Measurements from ENCODE around the gene ATP11A.

ATP11A gene

GRCh38 chr13:112711528-112712265, 21.9 kb downstream of the ATP11A start:
- DNase-seq, result no peak

DNA sequence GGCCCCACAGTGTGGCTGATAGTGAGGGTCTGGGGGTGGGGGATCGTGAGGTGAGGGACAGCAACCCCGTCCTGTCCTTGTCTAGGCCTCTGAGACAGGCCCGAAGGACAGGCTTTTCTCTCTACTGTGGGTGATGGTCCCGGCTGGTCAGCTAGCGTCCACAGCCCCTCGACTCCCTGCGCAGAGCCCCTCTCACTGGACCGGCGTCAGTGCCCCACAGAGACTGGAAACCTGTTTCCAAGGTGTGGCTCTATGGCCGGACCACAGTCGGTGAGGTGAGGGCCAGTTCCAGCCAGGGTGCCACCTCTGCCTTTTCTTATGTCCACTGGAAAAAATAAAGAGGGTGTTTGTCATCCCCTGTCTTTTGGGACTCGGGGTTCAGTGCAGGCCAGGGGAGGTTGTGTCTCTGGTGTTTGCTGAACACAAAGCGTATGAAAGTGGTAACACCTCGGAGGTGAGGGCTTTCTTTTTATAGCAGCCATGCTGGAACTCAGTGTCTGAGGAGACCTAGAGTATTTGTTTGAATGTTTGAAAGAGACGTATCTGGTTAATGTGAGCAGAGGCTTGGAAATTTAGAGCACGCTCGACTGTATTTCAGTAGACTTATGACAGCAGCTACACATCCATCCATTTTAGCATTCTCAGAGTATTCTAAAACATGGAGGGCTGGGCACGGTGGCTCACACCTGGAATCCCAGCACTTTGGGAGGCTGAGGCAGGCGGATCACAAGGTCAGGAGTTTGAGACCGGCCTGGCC, 22.8 kb downstream of the ATP11A start:
- DNase-seq, result no peak

- DNase-seq, result no peak
Measured at GRCh38 chr13:112713517-112714253, 23.8 kb downstream of the ATP11A start.

DNA sequence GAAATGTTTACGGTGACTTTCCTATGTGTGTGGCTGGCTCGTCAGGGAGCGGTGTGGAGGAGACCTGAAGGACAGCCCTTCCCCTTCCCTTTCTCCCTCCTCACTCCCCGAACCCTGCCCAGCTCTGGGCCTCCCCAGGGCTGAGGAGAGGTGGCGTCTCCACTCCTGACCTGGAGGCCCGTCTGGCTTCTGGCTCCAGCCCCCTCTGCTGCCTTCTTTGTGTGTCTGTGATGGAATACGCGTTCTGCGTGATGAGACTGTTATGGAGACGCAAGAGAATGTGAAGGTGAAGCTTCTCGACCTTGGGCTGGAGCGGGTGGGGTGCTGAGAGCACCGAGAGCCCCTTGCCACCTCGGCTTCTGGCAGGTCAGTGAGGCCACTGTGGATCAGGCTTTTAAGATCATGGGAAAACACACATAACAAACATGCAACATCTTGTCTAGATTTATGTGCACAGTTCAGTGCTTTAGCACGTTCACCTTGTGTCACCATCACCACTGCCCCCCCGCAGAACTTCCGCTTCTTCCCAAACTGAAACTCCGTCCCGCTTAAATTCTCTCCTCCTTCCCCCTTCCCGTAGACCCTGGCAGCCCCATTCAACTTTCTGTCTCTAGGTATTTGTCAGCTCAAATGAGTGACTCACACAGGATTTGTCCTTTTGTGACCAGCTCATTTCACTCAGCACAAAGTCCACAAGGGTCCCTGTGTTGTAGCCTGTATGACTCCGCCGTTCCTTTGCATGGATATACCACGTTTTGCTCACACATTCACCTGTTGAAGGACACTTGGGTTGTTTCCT, 24.7 kb downstream of the ATP11A start:
- DNase-seq, result no peak

GRCh38 chr13:112715210-112715609, 25.4 kb downstream of the ATP11A start:
- no peak for DNase-seq

- DNase-seq, result no peak
Measured at GRCh38 chr13:112715715-112716460, 26.1 kb downstream of the ATP11A start.

DNA sequence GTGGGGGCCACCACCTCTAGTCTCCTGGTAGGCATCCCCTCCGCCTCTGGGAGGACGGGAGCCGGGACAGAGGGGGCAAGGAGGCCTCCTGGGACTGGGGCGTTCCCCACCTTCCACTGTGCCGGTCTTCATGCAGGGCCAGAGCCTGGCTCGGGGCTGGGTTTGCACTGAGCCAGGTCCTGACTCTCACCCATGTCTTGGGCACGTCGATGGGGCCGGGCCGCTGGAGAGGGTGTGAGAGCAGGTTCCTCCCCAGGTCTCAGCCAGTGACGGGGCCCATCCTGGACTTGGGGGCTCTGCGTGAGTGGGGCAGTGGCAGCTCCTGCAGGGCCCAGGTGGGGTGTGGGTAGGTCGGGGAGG, 26.6 kb downstream of the ATP11A start:
- DNase-seq, result no peak

DNA sequence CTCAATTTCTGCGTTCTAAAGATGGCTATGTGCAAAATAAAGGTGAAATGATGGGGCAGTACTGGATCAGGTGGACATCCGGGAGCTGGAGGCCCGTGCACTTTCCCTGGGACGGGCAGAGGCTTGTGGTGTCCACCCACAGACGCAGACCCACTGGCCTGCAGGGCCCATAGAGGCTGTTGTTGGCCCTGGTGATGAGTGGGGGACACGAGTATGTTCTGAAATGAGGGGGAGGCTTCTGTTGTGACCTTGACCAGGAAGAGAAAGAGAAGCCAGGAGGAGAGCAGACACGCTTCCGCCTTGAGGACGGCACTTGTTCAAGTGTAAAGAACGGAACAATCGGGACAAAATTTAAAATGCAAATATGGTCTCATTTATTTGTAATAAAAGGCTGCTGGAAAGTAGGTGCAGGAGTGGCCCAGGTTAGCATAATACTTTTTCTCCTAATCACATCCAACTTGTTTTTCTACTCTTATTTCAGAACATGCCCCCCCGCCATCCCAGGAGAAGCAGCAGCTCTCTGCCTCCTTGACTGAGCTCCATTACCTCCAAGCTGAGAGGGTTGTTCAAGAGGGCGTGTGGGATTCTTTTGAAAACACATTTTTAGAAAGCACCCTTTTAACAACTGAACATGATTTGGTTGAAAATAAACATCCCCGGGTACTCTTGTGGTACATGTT, 27.1 kb downstream of the ATP11A start:
- no peak for DNase-seq

DNA sequence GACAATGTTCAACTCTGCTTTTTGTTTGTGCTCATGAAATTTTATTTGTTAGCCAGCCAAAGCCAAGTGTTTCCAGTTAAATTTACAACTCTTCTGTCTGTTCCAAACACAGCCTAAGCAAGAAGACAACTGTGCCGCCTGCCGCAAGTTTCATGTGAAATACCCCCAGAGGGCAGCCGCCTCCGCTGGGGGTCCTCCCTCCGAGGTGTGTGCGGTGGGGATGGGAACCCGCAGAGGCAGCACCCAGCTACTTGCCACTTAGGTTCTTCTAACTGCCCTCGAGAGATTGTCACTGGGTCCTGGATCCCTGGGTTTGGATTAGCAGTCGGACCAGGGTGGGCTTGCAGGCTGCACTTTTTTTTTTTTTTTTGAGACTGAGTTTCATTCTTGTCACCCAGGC, 28.5 kb downstream of the ATP11A start:
- DNase-seq, result no peak

DNA sequence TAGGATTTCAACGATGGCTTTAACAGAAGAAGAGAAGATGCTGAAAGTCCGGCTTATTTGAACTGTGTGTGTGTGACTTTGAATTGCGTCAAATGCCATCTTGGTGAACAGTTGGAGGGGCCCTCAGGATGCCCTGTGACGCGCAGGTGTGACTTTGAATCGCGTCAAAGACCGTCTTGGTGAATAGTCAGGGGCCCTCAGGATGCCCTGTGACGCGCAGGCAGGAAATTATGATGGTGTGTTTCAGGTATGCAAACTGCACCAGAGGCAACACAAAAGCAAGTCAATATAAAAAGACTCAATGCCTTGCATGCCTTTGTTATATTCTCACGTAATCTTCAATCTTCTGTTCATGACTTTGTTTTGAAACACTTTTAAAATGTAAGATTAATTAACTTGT, 29.2 kb downstream of the ATP11A start:
- DNase-seq, result no peak

- DNase-seq, result no peak
Measured at GRCh38 chr13:112719556-112719955, 29.7 kb downstream of the ATP11A start.

- no peak for DNase-seq
Measured at GRCh38 chr13:112720251-112720650, 30.4 kb downstream of the ATP11A start.

- DNase-seq, result no peak
Measured at GRCh38 chr13:112720814-112721197, 31.0 kb downstream of the ATP11A start.

- DNase-seq, result no peak
Measured at GRCh38 chr13:112721198-112722104, 31.6 kb downstream of the ATP11A start.

DNA sequence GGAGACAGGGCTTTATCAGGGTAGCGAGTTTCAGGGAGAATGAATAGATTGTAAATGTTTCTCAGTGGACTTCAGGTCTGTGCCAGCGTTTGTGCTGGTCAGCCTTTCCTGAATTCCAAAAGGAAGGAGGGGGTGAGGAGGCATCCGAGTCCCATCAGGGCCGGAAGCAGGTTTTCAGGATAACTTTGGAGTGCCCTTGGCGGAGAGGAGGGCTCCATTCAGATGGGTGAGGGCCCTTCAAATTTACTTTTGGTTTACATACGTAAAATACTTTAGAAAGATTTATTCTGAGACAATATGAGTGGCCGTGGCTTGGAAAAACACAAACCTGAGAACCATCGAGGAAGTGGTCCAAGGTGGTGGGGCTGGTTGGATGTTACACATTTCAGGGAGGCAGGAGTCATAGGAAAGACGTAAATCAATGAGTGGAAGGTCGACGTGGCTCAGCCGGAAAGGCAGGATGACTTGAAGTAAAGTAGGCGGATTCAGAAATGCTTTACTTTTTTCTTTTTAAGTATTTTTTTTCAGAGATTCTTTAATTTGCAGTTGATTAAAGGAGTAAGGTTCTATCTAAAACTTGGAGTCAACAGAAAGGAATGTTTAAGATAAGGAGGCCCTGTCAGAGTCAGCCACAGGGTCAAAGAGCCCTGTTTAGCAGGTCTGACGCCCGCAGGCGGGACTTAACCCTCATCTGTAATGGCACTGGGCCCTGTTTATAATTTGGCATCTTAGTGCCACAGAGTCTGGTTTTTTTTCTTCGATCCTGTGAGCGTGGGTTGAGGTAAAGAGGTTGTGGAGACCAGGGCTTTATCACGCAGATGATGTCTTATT, 32.8 kb downstream of the ATP11A start:
- no peak for DNase-seq

DNA sequence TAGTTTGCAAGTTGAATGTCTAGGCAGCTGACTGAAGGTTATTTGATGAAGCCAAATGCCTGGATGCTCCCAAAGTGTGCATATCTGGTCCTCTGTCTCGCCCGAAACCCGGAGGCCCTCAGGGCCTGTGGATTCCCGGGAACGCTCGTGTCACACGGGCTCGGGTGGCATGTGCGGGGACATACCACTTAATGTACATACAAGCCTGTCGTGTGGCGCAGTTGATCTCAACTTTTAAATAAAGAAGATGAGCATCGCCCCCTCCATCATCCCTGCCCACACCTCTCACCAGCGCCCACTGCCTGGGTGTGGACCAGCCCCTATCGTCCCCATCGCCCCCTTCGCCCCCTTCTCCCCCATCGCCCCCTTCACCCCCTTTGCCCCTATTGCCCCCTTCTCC, 33.9 kb downstream of the ATP11A start:
- no peak for DNase-seq

DNA sequence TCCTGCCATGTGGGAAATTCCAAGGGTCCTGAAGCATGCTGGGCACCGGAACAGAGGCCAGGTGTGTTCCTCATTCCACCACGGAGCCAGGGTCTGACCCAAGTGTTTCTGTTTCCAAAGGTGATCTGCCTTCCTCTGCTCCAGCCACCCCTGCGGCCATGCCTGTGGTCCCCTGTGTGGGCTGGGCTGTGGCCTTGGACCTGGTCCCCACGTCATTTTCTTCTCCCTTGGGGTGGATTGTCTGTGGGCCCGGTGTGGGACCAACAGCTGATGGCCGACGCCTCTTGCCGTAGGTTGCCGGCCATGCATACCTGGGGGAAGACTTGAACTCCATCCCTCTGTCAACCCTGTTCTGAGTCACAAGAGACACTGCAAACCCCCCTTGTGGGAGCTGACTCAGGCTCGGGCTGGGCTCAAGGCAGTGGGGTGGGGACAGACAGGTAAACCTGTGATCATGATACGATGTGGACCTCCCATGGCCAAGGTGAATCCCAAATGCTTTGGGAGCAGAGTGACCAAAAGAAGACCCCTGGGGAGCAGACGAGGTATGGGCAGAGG, 35.0 kb downstream of the ATP11A start:
- DNase-seq, result no peak

- peak; percentile 10 for DNase-seq
Measured at GRCh38 chr13:112725346-112726015, 35.6 kb downstream of the ATP11A start.
